ENCODE results near the gene DNPH1. TPM values are rescaled to one million over a fixed set of nuclear protein-coding genes. Genes with fewer than 3 reads are reported as not detected.
A peak's percentile ranks its signal among the peaks of the same experiment; 100 is the strongest.

Gene DNPH1
- total RNA-seq, 4 donors from 2014 or later, result 16.1 to 367 (median 128) TPM

- Histone ChIP-seq H3K4me1 (peaks cover 3 to 14% (median 6%) of the 10 kb centered on the region in 4 donors), H3K27me3 (peaks cover 60% of the 10 kb centered on the region), H3K27ac (peak overlapping the region in 1 of 4 donors; percentile 21), H3K4me3 (peak overlapping the region; percentile 22 to 60 (median 34)), H3K9me3 (no peaks in the 10 kb centered on the region), H3K36me3 (no peaks in the 10 kb centered on the region)
- in situ Hi-C loops (cut with MboI; ENCODE audit: low pct_ligation_motif_present in 1 of 4, low pct_unique_long_range_greater_than_20kb in 1 of 4, low sequenced_read_pairs in 3 of 4) (no loop called here), intact Hi-C loops (cut with DNase I; ENCODE audit: low total_unique reads) (no loop called here)
- no peak for TF ChIP-seq POLR2A (IDR thresholded peaks at IDR 0.05)
- TF ChIP-seq POLR2AphosphoS5 (IDR thresholded peaks at IDR 0.05), result no peak
- TF ChIP-seq CTCF (IDR thresholded peaks at IDR 0.05), result no peak
- no peak for TF ChIP-seq EP300 (IDR thresholded peaks at IDR 0.05; ENCODE audit: low read depth)
- DNase-seq, result peak; percentile 71
- WGBS, 2 donors (ENCODE audit: low coverage in 1 of 2), result 35 to 80% methylated on average over 2 to 25 of the region's 27 CpGs
Observed at GRCh38 chr6:43246301-43247113, 17.2 kb upstream of the DNPH1 start.

- H3K4me3 ChIP-seq, result no peak overlapping the region
- peaks cover 0 to 3% of the 10 kb centered on the region in 2 donors for H3K9me3 ChIP-seq
- in situ Hi-C loops (cut with MboI; ENCODE audit: low pct_ligation_motif_present in 1 of 4, low pct_unique_long_range_greater_than_20kb in 1 of 4, low sequenced_read_pairs in 3 of 4) (no loop called here), intact Hi-C loops (cut with DNase I; ENCODE audit: low total_unique reads) (no loop called here)
- no peak overlapping the region for H3K27ac ChIP-seq
- H3K27me3 ChIP-seq, result peaks cover 74% of the 10 kb centered on the region
- DNase-seq, result no peak
- H3K36me3 ChIP-seq, result no peaks in the 10 kb centered on the region
- TF ChIP-seq EP300 (IDR thresholded peaks at IDR 0.05; ENCODE audit: low read depth) (no peak), CTCF (IDR thresholded peaks at IDR 0.05) (no peak), POLR2AphosphoS5 (IDR thresholded peaks at IDR 0.05) (no peak), POLR2A (IDR thresholded peaks at IDR 0.05) (no peak)
- peaks cover 3 to 13% (median 6%) of the 10 kb centered on the region in 4 donors for H3K4me1 ChIP-seq
- 43 to 65% methylated on average over 2 to 15 of the region's 37 CpGs for WGBS, 2 donors (ENCODE audit: low coverage in 1 of 2)
Observed at GRCh38 chr6:43243664-43244321, 14.5 kb upstream of the DNPH1 start.

GRCh38 chr6:43242908-43243663 lies 13.8 kb upstream of the DNPH1 start, which contains the start of gene TTBK1:
Gene TTBK1 (plus strand): TSS chr6:43243481. CDS start chr6:43246661, 3,180 bp downstream.
- Histone ChIP-seq H3K27ac (no peak within 1 kb of the TSS), H3K4me3 (no peak within 1 kb of the TSS), H3K4me1 (peaks cover 3 to 13% (median 6%) of the 10 kb centered on the region in 4 donors), H3K27me3 (peaks cover 80% of the 10 kb centered on the region), H3K9me3 (peaks cover 0 to 3% of the 10 kb centered on the region in 2 donors), H3K36me3 (no peaks in the 10 kb centered on the region)
- no peak for DNase-seq
- intact Hi-C loops (cut with DNase I; ENCODE audit: low total_unique reads) (no loop called here), in situ Hi-C loops (cut with MboI; ENCODE audit: low pct_ligation_motif_present in 1 of 4, low pct_unique_long_range_greater_than_20kb in 1 of 4, low sequenced_read_pairs in 3 of 4) (no loop called here)
- TF ChIP-seq POLR2A (IDR thresholded peaks at IDR 0.05) (no peak), POLR2AphosphoS5 (IDR thresholded peaks at IDR 0.05) (no peak), CTCF (IDR thresholded peaks at IDR 0.05) (no peak), EP300 (IDR thresholded peaks at IDR 0.05; ENCODE audit: low read depth) (no peak)
- 24 to 57% methylated on average over 5 to 21 of the region's 47 CpGs for WGBS, 2 donors (ENCODE audit: low coverage in 1 of 2)

GRCh38 chr6:43241446-43241845 lies 12.2 kb upstream of the DNPH1 start:
- DNase-seq, result no peak
- WGBS, 2 donors (ENCODE audit: low coverage in 1 of 2), result 82 to 95% methylated on average over 2 of the region's 2 CpGs
- TF ChIP-seq POLR2AphosphoS5 (IDR thresholded peaks at IDR 0.05), result no peak
- no peak for TF ChIP-seq EP300 (IDR thresholded peaks at IDR 0.05; ENCODE audit: low read depth)
- intact Hi-C loops (cut with DNase I; ENCODE audit: low total_unique reads) (no loop called here), in situ Hi-C loops (cut with MboI; ENCODE audit: low pct_ligation_motif_present in 1 of 4, low pct_unique_long_range_greater_than_20kb in 1 of 4, low sequenced_read_pairs in 3 of 4) (no loop called here)
- no peaks in the 10 kb centered on the region for H3K36me3 ChIP-seq
- peaks cover 91% of the 10 kb centered on the region for H3K27me3 ChIP-seq
- H3K9me3 ChIP-seq, result peaks cover 0 to 3% of the 10 kb centered on the region in 2 donors
- H3K4me3 ChIP-seq, result no peak overlapping the region
- no peak overlapping the region for H3K27ac ChIP-seq
- no peaks in the 10 kb centered on the region for H3K4me1 ChIP-seq

Data from transverse colon (tissue), 4 donors.